Activated gamma-delta T cell treated with Interleukin-2 at 50 U/mL for 16 hours (primary cell): ENCODE measurements around the gene ZBTB4.

Source experiments
- DNase-seq: peaks from one replicate; pipeline ENCODE4 v3.0.0-alpha.2; 2020

Gene ZBTB4

GRCh38 chr17:7439462-7440112, 39.8 kb downstream of the ZBTB4 start, which contains the start of gene FGF11:
FGF11 (plus strand) TSS chr17:7439512; CDS start chr17:7439621, 109 bp downstream.
- DNase-seq: no peak

DNA sequence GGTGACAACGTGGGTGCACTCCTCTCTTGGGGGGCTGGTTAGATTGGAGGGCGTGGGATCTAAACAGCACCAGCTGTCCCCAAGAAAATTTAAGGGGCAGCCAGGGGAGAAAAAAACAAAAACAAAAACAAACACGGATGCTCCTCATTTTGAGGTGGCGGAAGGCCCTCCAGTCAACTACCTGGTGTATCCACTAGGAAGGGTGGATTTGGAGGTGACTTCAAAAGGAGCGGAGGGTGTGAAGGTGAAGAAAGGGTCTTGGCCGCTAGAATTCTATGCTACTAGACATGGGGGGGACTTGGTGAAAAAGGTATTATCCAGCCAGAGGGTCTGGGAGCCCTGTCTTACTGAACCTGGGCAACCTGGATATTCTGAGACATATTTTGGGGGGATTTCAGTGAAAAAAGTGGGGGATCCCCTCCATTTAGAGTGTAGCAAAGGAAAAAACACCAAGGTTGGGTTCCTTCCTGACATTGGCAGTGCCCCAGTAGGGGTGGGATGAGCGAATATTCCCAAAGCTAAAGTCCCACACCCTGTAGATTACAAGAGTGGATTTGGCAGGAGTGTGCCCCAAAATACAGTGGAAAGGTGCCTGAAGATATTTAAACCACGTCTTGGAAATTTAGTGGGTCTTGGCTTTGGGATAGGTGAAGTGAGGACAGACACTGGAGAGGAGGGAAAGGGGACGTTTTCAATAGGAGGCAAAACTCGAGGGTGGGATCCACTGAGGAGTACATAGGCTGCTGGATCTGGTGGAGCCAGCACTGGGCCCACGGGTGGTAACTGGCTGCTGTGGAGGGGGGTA, 40.6 kb downstream of the ZBTB4 start:
- no peak for DNase-seq

DNA sequence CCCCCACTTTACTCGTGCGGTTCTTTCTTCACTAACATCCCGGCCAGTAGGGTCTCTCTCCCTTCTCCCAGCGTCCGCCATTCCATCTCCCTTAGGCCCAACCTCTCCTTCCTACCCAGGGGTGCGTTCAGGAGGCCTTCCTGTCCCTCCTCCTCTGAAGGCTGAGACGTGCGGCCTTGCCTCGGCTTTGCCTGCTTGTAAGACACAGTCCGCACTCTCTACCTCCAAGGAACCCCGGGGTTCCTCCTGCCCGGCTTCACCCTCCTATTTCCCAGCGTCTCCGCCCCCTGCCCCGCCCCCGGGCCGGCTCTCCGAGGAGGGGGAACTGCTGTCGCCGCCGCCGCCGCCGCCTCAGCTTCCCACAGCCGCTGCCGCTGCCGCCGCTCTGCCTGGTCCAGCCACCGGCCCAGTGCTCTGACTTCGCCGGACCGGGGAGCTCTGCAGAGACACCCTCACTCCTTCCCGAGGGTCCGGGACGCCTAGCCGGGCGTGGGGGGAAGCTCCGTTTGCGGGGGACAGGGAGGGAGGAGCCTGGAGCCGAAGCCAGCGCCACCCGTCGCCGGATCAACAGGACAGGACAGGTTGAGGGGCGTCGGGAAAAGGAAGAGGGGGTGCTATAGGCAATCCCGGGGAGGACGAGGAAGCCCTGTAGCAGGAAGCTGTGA, 41.3 kb downstream of the ZBTB4 start:
- peak; percentile 35 for DNase-seq

DNA sequence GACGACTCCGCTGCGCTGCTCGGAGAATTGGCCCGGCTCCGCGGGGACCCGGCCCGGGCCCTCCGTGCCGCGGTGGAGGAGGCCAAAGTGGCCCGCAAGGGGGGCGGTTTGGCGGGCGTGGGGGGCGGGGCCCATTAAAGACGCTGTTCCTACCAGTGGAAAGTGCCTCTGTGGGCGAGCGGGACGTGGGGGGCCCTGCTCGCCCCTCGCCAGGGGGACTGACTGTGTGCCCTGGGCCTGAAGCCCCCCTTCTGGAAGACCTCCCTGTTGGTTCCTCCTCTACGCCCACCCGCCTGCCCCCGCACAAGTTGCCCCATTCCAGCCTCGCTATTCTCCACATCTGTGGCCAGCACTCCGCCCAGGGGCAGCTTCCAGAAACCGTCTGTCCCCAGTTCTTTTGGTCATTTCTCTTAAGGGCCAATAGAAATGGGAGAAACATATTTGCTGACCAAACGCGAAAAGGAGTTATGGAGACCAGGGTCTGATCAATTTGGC, 42.0 kb downstream of the ZBTB4 start:
- DNase-seq: no peak

GRCh38 chr17:7436556-7437368, 42.7 kb downstream of the ZBTB4 start:
- peak; percentile 77 for DNase-seq

- DNase-seq: peak; percentile 52
Observed at GRCh38 chr17:7435676-7436555, 43.5 kb downstream of the ZBTB4 start.

GRCh38 chr17:7432296-7432695, 47.1 kb downstream of the ZBTB4 start:
- no peak for DNase-seq

- no peak for DNase-seq
Observed at GRCh38 chr17:7431231-7431630, 48.2 kb downstream of the ZBTB4 start.

- DNase-seq: no peak
Observed at GRCh38 chr17:7429722-7430121, 49.7 kb downstream of the ZBTB4 start.

GRCh38 chr17:7428557-7428956, 50.9 kb downstream of the ZBTB4 start, which contains the start of gene SPEM3:
SPEM3 (plus strand) TSS chr17:7428857; CDS start chr17:7428903, 46 bp downstream.
- no peak for DNase-seq

DNA sequence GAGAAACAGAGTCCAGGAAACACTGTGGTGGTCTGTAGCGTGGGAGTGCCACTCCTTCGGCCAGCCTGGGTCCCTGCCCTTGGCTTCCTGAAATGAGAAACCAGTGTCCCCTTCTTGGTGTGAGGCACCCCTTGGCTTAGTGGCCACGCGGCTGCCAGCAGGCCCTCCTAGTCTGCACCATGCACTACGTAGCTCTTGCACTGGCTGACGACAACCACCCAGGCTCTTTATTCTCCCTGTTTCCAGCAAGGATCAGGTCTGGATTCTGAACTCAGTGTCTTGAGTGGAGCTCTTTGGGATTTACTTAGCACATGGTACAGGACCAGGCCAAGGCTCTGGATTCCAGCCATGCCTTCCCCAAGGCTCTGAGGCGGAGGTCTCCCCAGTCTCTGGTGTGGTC, 51.9 kb downstream of the ZBTB4 start:
- DNase-seq: no peak

DNA sequence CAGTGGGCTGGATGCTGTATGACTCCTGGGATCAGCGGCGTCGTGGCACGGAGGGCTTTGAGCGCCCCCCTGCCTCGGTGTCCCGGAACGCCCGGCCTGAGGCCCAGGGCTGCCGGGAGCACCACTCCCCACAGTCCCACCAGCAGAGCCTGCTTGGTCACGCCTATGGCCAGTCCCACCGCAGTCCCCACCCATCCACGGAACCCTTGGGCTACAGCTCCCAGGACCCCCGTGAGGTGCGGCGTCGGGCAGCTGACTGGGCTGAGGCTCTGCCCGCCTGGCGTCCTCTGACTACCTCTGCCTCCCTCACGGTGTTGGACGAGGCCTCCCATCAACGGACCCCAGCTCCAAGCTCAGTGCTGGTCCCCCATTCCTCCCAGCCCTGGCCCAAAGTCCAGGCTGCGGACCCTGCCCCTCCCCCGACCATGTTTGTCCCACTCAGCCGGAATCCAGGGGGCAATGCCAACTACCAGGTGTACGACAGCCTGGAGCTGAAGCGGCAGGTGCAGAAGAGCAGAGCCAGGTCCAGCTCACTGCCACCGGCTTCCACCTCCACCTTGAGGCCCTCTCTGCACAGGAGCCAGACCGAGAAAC, 52.4 kb downstream of the ZBTB4 start:
- DNase-seq: no peak

DNA sequence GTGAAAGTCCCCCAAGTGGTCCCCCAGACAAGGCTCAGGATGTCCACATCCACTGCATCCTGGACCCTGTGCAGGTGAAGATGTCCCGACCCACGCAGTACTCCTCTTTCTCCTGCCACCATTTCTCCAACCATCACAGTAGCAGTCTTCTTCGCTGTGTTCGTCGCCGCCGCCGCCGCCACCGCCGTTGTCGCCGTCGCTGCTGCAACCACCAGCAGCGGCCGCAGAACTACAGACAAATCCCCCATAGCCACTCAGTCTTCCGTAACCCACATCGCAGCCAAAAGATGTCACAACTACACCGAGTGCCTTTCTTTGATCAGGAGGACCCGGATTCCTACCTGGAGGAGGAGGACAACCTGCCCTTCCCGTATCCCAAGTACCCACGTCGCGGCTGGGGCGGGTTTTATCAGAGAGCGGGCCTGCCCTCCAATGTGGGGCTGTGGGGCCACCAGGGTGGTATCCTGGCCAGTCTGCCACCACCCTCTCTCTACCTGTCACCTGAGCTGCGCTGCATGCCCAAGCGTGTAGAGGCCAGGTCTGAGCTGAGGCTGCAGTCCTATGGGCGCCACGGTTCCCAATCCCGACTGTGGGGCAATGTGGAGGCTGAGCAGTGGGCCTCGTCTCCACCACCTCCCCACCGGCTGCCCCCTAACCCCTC, 53.1 kb downstream of the ZBTB4 start:
- DNase-seq: no peak

GRCh38 chr17:7425756-7426155, 53.7 kb downstream of the ZBTB4 start:
- no peak for DNase-seq

GRCh38 chr17:7425316-7425715, 54.1 kb downstream of the ZBTB4 start, which contains the start of gene SPEM2:
SPEM2 (plus strand) TSS chr17:7425616; CDS start chr17:7425689, 73 bp downstream.
- no peak for DNase-seq

- DNase-seq: no peak
Observed at GRCh38 chr17:7423679-7424078, 55.8 kb downstream of the ZBTB4 start.

GRCh38 chr17:7421186-7421585, 58.2 kb downstream of the ZBTB4 start:
- no peak for DNase-seq

DNA sequence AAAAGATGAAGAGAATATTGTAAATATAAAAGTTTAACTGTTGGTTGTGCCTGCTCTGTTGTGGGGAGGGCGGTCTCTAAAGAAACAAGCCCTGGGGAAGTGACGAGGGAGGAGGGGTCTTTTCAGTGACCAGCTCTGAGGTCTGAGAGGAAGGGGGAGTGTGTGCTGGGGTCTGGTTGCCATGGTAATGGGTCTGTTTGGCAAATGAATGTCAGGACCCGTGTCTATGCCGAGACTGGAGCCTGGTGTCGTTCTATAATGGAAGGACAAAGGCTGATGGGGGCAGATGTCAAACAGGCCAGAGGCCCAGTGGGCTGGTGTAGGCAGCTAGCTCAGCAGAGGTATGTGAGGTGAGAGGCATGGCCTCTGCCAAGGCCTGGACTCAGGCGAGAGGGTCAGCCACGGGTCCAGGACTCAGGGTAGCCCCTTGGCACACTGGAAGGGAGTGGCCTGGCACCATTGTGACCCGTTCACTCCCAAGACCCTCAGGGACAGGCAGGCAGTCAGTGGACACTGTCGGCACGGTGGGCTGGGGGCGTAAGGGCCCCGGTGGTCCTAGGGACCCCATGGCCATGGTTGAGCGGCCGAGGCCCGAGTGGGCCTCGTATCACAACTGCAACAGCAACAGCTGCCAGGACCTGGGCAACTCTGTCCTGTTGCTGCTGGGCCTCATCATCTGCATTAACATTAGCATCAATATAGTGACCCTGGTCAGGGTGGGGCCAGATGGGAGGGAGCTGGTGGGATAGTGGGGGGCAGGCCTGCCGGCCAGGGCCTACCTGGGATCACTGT, 59.4 kb downstream of the ZBTB4 start, which contains the start of gene SPEM1:
Gene SPEM1 (plus strand): TSS at position 506 of the 792 bp plus-strand sequence. CDS start 61 bp downstream, at position 567.
- DNase-seq: no peak

DNA sequence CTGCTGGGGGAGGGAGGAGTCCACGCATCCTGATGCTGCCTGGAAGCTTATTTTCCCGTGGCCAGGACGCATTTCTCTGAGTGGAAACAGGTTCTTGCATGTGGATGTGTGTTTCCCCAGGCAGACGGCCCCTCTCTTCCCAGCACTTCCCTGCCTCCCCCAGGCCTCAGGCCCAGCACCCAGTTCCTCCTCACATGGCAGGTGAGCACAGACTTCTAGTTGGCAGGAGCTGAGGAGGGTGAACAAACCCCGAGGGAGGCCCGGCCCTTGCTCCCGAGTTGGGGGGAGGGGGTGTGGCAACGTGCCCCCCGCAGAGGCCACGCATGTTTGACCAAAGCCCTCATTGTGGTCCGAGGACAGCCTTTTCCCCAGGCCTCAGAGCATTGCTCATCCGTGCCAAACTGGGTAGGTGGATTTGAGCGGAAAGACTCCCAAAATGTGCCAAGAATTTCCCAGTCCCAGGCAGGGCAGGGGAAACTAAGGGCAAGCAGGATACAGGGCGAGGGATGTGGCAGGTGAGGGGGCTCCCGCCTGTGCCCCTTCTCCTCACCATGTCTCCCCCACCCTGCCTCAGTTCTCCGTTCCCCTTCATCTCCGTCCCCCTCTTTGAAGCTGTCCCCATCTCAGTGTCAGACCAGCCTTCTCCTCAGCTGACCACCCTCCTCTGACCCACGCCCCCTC, 60.8 kb downstream of the ZBTB4 start:
- DNase-seq: no peak
